Bronchial epithelial cell (primary cell): ENCODE results near the gene OSCP1. TPM values are rescaled to one million over a fixed set of nuclear protein-coding genes. Genes with fewer than 3 reads are reported as not detected.

ENCODE experiments used
- DNase-seq: peaks from one replicate; pipeline ENCODE4 v3.0.0-alpha.2; 2010; ENCODE audit warnings: low read depth
- FAIRE-seq: peaks from 2 replicates; lab custom pipeline; 2011; peaks lifted over from hg19 to GRCh38; lab: Jason Lieb, UNC
- H3K27me3 ChIP-seq: 2 replicates; pipeline ENCODE4 v1.5.1; 2011; ENCODE audit warnings: low read length; ENCODE audit not compliant: control insufficient read depth, insufficient read depth
- H3K36me3 ChIP-seq: 2 replicates; pipeline ENCODE4 v1.5.1; 2011; ENCODE audit warnings: low read length; ENCODE audit not compliant: control insufficient read depth, insufficient read depth
- H3K4me3 ChIP-seq: 2 replicates; pipeline ENCODE4 v1.5.1; 2011; ENCODE audit warnings: mild to moderate bottlenecking, low read depth, low read length, control low read depth
- total RNA-seq: library from RNA; depleted of rRNA; stranded (reverse); fragments of >200 nt; gene quantifications from 2 replicates; pipeline ENCODE4 v1.2.1, GENCODE V29; 2014
- TF ChIP-seq, protein P1 (sequence below): IDR thresholded peaks from 2 replicates; pipeline ENCODE4 v1.5.1; 2011; ENCODE audit warnings: mild to moderate bottlenecking, moderate library complexity, low read length, control low read depth, inconsistent platforms; ENCODE audit not compliant: insufficient read depth, severe bottlenecking

OSCP1 gene
- total RNA-seq, 1 donor from 2014 or later = 3.7 TPM

GRCh38 chr1:36440646-36441045, 9.6 kb downstream of the OSCP1 start:
- Histone ChIP-seq H3K36me3 (no peaks in the 10 kb centered on the region), H3K27me3 (no peaks in the 10 kb centered on the region), H3K4me3 (no peak overlapping the region)
- no peak for DNase-seq
- TF ChIP-seq, protein P1, sequence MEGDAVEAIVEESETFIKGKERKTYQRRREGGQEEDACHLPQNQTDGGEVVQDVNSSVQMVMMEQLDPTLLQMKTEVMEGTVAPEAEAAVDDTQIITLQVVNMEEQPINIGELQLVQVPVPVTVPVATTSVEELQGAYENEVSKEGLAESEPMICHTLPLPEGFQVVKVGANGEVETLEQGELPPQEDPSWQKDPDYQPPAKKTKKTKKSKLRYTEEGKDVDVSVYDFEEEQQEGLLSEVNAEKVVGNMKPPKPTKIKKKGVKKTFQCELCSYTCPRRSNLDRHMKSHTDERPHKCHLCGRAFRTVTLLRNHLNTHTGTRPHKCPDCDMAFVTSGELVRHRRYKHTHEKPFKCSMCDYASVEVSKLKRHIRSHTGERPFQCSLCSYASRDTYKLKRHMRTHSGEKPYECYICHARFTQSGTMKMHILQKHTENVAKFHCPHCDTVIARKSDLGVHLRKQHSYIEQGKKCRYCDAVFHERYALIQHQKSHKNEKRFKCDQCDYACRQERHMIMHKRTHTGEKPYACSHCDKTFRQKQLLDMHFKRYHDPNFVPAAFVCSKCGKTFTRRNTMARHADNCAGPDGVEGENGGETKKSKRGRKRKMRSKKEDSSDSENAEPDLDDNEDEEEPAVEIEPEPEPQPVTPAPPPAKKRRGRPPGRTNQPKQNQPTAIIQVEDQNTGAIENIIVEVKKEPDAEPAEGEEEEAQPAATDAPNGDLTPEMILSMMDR = no peak
- FAIRE-seq = no peak

GRCh38 chr1:36440044-36440443, 10.2 kb downstream of the OSCP1 start:
- Histone ChIP-seq H3K27me3 (no peaks in the 10 kb centered on the region), H3K4me3 (no peak overlapping the region), H3K36me3 (no peaks in the 10 kb centered on the region)
- DNase-seq = no peak
- TF ChIP-seq, protein P1 = no peak
- no peak for FAIRE-seq

- FAIRE-seq (no peak), DNase-seq (no peak)
- Histone ChIP-seq H3K4me3 (no peak overlapping the region), H3K36me3 (no peaks in the 10 kb centered on the region), H3K27me3 (no peaks in the 10 kb centered on the region)
- TF ChIP-seq, protein P1 = no peak
Measured at GRCh38 chr1:36438715-36439114, 11.5 kb downstream of the OSCP1 start.

- no peak overlapping the region for H3K4me3 ChIP-seq
- H3K27me3 ChIP-seq = no peaks in the 10 kb centered on the region
- FAIRE-seq = peak; percentile 99
- H3K36me3 ChIP-seq = no peaks in the 10 kb centered on the region
- DNase-seq = peak; percentile 97
- TF ChIP-seq, protein P1 = no peak
Measured at GRCh38 chr1:36436821-36437220, 13.4 kb downstream of the OSCP1 start.

DNA sequence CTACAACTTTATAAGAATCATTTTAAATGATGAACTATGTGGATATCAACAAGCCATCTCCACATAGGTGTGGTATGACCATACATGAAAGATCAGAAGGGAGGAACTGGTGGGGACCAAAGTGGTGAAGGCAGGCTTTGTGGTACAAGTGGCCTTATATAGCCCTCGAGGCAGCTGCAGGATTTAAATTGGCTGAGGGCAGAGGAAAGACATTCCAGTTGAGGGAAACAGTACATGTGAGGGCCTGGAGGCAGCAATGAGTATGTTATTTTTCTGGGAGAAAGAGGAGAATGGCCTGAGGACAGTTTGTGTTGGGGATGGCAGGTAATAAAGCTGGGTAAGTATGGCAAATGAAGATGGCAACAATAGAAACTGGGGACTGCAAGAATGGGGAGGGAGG, 17.1 kb downstream of the OSCP1 start:
- TF ChIP-seq, protein P1 = no peak
- FAIRE-seq (no peak), DNase-seq (no peak)
- no peaks in the 10 kb centered on the region for H3K27me3 ChIP-seq
- no peaks in the 10 kb centered on the region for H3K36me3 ChIP-seq
- H3K4me3 ChIP-seq = no peak overlapping the region

DNA sequence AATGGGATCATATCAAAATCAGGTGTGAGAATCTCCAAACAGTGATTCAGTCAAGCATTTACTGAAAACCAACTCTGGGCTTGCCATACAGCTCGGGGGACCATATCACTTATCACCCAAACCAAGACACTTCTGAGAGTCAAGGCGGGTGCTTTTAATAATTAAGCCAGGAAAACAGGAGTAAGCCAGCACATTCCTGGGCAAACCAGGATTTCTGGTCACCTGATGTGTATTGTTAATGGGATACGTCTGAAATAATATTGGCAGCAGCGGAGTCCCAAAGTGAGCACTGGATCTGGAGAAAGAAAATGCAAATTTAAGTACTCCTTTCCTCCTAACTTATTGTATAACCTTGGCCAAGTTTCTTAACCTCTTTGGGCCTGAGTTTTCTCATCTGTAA, 17.6 kb downstream of the OSCP1 start:
- FAIRE-seq (no peak), DNase-seq (no peak)
- H3K27me3 ChIP-seq = no peaks in the 10 kb centered on the region
- TF ChIP-seq, protein P1 = no peak
- no peak overlapping the region for H3K4me3 ChIP-seq
- H3K36me3 ChIP-seq = no peaks in the 10 kb centered on the region
